GM12878 (cell line): Measurements from ENCODE around the gene RAE1. TPM values are rescaled to one million over a fixed set of nuclear protein-coding genes. Genes with fewer than 3 reads are reported as not detected.

ENCODE experiments used
- ATAC-seq: fragments of 200-7000 bp; cut with Tn5 transposase; 3 replicates; pipeline ENCODE4 v1.9.1; 2020; ENCODE audit warnings: mild to moderate bottlenecking, moderate library complexity
- Bru-seq: library from RNA; stranded (reverse); fragments of 400-500 nt; gene quantifications from one replicate; lab custom pipeline; 2021; lab: Mats Ljungman, UMichigan
- BruChase-seq, 2 experiments: library from RNA; stranded (reverse); fragments of 400-500 nt; gene quantifications; one replicate each; lab custom pipeline; 2021; lab: Mats Ljungman, UMichigan
- BruUV-seq: library from RNA; stranded (reverse); fragments of 400-500 nt; replicated peaks from 2 replicates; lab custom pipeline; 2021; lab: Mats Ljungman, UMichigan
- CTCF ChIA-PET: fragments of 300-600 bp; sonication (Branson Sonifier 250); formaldehyde crosslinking; extraction: SDS; loops from one replicate; lab custom pipeline; 2021; ENCODE audit warnings: inconsistent platforms; lab: Yijun Ruan, JAX
- POLR2A ChIA-PET: fragments of 350-600 bp; formaldehyde crosslinking; extraction: SDS; loops from one replicate; lab custom pipeline; 2021; ENCODE audit warnings: inconsistent platforms; lab: Charles Lee
- RAD21 ChIA-PET: fragments of 300-600 bp; sonication (Branson Sonifier 250); formaldehyde crosslinking; loops from one replicate; lab custom pipeline; 2023; ENCODE audit warnings: antibody characterized with exemption; ENCODE audit not compliant: unreplicated experiment; lab: Charles Lee
- SMC1A ChIA-PET: fragments of 300-600 bp; sonication (Branson Sonifier 250); formaldehyde crosslinking; loops from one replicate; lab custom pipeline; 2023; ENCODE audit not compliant: unreplicated experiment, uncharacterized antibody; lab: Charles Lee
- DNase-seq: peaks from one replicate; pipeline ENCODE4 v3.0.0-alpha.2; 2011; ENCODE audit warnings: low read depth, low spot score
- FAIRE-seq: peaks from 3 replicates; lab custom pipeline; 2011; peaks lifted over from hg19 to GRCh38; lab: Jason Lieb, UNC
- H2AFZ ChIP-seq: 2 replicates; pipeline ENCODE4 v1.6.0; 2011; ENCODE audit warnings: low read depth, low read length, control low read depth; ENCODE audit not compliant: control insufficient read depth
- H3K27ac ChIP-seq: 2 replicates; pipeline ENCODE4 v1.5.1; 2011; ENCODE audit warnings: control low read depth; ENCODE audit not compliant: control insufficient read depth, insufficient read depth
- H3K27me3 ChIP-seq, 2 experiments: replicated peaks in 1 of 2; 2 replicates each; pipeline versions ENCODE4 v1.6.0 to v1.6.1; 2011; ENCODE audit warnings: low read length in 1 of 2; ENCODE audit not compliant: control insufficient read depth in 2 of 2, insufficient read depth in 2 of 2
- H3K36me3 ChIP-seq, 2 experiments: 2 replicates each; pipeline ENCODE4 v1.5.1; 2011; ENCODE audit warnings: low read length in 1 of 2; ENCODE audit not compliant: control insufficient read depth in 2 of 2, insufficient read depth in 2 of 2
- H3K4me1 ChIP-seq: 2 replicates; pipeline ENCODE4 v1.6.1; 2011; ENCODE audit warnings: mild to moderate bottlenecking, low read length, moderate library complexity, mixed read lengths; ENCODE audit not compliant: control insufficient read depth, insufficient read depth
- H3K4me2 ChIP-seq: 2 replicates; pipeline ENCODE4 v1.6.0; 2011; ENCODE audit warnings: control low read depth; ENCODE audit not compliant: control insufficient read depth, insufficient read depth
- H3K4me3 ChIP-seq: fragments of 200-600 bp; sonication (generic); 2 replicates; pipeline ENCODE4 v1.5.1; 2016
- H3K79me2 ChIP-seq: 2 replicates; pipeline ENCODE4 v1.6.0; 2011; ENCODE audit warnings: low read length; ENCODE audit not compliant: control insufficient read depth, insufficient read depth
- H3K9ac ChIP-seq: 2 replicates; pipeline ENCODE4 v1.8.0; 2011; ENCODE audit warnings: low read length, control low read depth, mixed read lengths; ENCODE audit not compliant: control insufficient read depth, insufficient read depth
- H3K9me3 ChIP-seq: replicated peaks from 3 replicates; pipeline ENCODE4 v1.5.1; 2011; ENCODE audit warnings: mild to moderate bottlenecking, low read length; ENCODE audit not compliant: control insufficient read depth, insufficient read depth
- H4K20me1 ChIP-seq: 2 replicates; pipeline ENCODE4 v1.6.0; 2011; ENCODE audit not compliant: control insufficient read depth, insufficient read depth
- BACH1 ChIP-seq: fragments of 450-650 bp; IDR thresholded peaks from 2 replicates; pipeline ENCODE4 v1.6.1; 2017; ENCODE audit warnings: mild to moderate bottlenecking, borderline replicate concordance
- BCL11A ChIP-seq: IDR thresholded peaks from 2 replicates; pipeline ENCODE4 v1.6.1; 2011; ENCODE audit warnings: low read depth, low read length
- CBFB ChIP-seq: IDR thresholded peaks from 2 replicates; pipeline ENCODE4 v1.6.1; 2016; ENCODE audit warnings: antibody characterized with exemption, low read depth
- E2F8 ChIP-seq: fragments of 450-650 bp; IDR thresholded peaks from 2 replicates; pipeline ENCODE4 v1.6.1; 2018; ENCODE audit warnings: mild to moderate bottlenecking, low read depth, moderate library complexity; ENCODE audit not compliant: partially characterized antibody
- EP300 ChIP-seq, 2 experiments: fragments of 150-350 bp in 1 of 2; IDR thresholded peaks; 2 replicates each; pipeline ENCODE4 v1.6.1; 2011 to 2012; ENCODE audit warnings: low read depth in 2 of 2, low read length in 2 of 2, borderline replicate concordance in 1 of 2, improper control_type of control experiment in 1 of 2, inconsistent platforms in 1 of 2; ENCODE audit not compliant: control insufficient read depth in 1 of 2
- HCFC1 ChIP-seq: fragments of 150-350 bp; IDR thresholded peaks from 2 replicates; pipeline ENCODE4 v1.6.1; 2014; ENCODE audit warnings: low read length
- KAT2A ChIP-seq: conservative IDR thresholded peaks from 2 replicates; pipeline ENCODE4 v1.6.1; 2011; ENCODE audit warnings: low read depth, low read length; ENCODE audit not compliant: control insufficient read depth
- PAX8 ChIP-seq: fragments of 450-650 bp; IDR thresholded peaks from 2 replicates; pipeline ENCODE4 v1.6.1; 2017; ENCODE audit warnings: mild to moderate bottlenecking, moderate library complexity
- POU2F2 ChIP-seq: IDR thresholded peaks from 3 replicates; pipeline ENCODE4 v1.6.1; 2011; ENCODE audit warnings: low read depth, mild to moderate bottlenecking, low read length, borderline replicate concordance
- RB1 ChIP-seq: fragments of 450-650 bp; formaldehyde crosslinking; IDR thresholded peaks from 2 replicates; pipeline ENCODE4 v1.6.1; 2017; ENCODE audit warnings: mild to moderate bottlenecking, borderline replicate concordance
- RBBP5 ChIP-seq: fragments of 200-600 bp; sonication (generic); conservative IDR thresholded peaks from 2 replicates; pipeline ENCODE4 v1.6.1; 2016
- SP1 ChIP-seq: IDR thresholded peaks from one replicate; pipeline ENCODE4 v1.6.1; 2011; ENCODE audit warnings: low read depth, low read length
- ZNF24 ChIP-seq: fragments of 450-650 bp; IDR thresholded peaks from 2 replicates; pipeline ENCODE4 v1.6.1; 2017; ENCODE audit warnings: antibody characterized with exemption, mild to moderate bottlenecking
- WGBS: methylation state at CpG from one replicate; pipeline ENCODE4 v1.1.6; 2016; ENCODE audit warnings: low lambda C conversion rate; ENCODE audit not compliant: insufficient replicate concordance, insufficient coverage; ENCODE audit errors: missing lambda C conversion rate; 5-methylcytosine and 5-hydroxymethylcytosine counted together
- in situ Hi-C: fragments of 300-500 bp; cut with MboI; formaldehyde crosslinking; loops from 9 replicates; pipeline ENCODE4 v1.14.3; 2018; ENCODE audit warnings: mixed read lengths
- intact Hi-C: fragments of 100-400 bp; cut with micrococcal nuclease; formaldehyde crosslinking; loops from one replicate; pipeline ENCODE4 v1.14.2; 2022; ENCODE audit not compliant: unreplicated experiment
- long read RNA-seq, 2 experiments: library from polyadenylated mRNA; unstranded; transcript quantifications; one replicate each; pipeline ENCODE4 v2.0.0, GENCODE V29; 2019 to 2020
- polyA minus RNA-seq, 3 experiments: library from RNA; depleted of rRNA, polyadenylated mRNA; stranded (reverse); fragments of >200 nt; gene quantifications; 2 replicates each; pipeline ENCODE4 v1.2.3, GENCODE V29; 2011
- polyA plus RNA-seq, 11 experiments: library from polyadenylated mRNA; depleted of rRNA in 4 of 11; unstranded in 6 of 11; stranded (reverse) in 5 of 11; fragments of >200 nt; fragmentation: Nextera tagmentation in 4 of 11; fragmentation: Illumina TruSeq in 1 of 11; extraction: Ambion mirVana in 4 of 11; extraction: Trizol in 1 of 11; gene quantifications; 1 replicate in 1 of 11; 2 replicates in 10 of 11; pipeline versions ENCODE4 v1.2.1 to v1.2.3, GENCODE V29; 2011 to 2016; ENCODE audit warnings: inconsistent platforms in 2 of 11, missing spikeins in 2 of 11, low read depth in 1 of 11
- total RNA-seq, 4 experiments: library from RNA; depleted of rRNA in 3 of 4; stranded (reverse); fragments of >200 nt in 3 of 4; fragmentation: Illumina TruSeq in 1 of 4; extraction: Trizol in 1 of 4; gene quantifications; 2 replicates each; pipeline versions ENCODE4 v1.2.1 to v1.2.3, GENCODE V29; 2013 to 2021

RAE1 gene
- 53.1 and 64.9 TPM in 2 replicates for total RNA-seq (2013; cell fraction: nucleolus; rRNA removed)
- 38.4 and 39.1 TPM in 2 replicates for total RNA-seq (2014; rRNA removed)
- total RNA-seq (2014; rRNA removed; fragmentation: Illumina TruSeq; extraction: Trizol), result 41.9 and 44.1 TPM in 2 replicates
- 34.2 and 36.1 TPM in 2 replicates for total RNA-seq (2021)
- polyA plus RNA-seq (2011; ENCODE audit: low read depth), result 27.0 TPM
- polyA plus RNA-seq (2011; rRNA removed), result 28.7 and 33.1 TPM in 2 replicates
- 46.0 and 95.5 TPM in 2 replicates for polyA plus RNA-seq (2011; cell fraction: cytosol; rRNA removed)
- 109 and 137 TPM in 2 replicates for polyA plus RNA-seq (2011; cell fraction: nucleus; rRNA removed)
- polyA plus RNA-seq (2012), result 29.3 and 29.4 TPM in 2 replicates
- polyA plus RNA-seq (2014; fragmentation: Illumina TruSeq; extraction: Trizol), result 50.0 and 54.4 TPM in 2 replicates
- polyA plus RNA-seq (2014; fragmentation: Nextera tagmentation; extraction: Ambion mirVana), result 100 to 1,000 TPM in 1 of 2 experiments, 10 to 100 TPM in 1; 93.0 to 107 TPM
- polyA plus RNA-seq (2014; rRNA removed), result 30.7 and 38.9 TPM in 2 replicates
- polyA plus RNA-seq (2016; fragmentation: Nextera tagmentation; extraction: Ambion mirVana), result 10 to 100 TPM; 83.1 to 91.3 TPM
- polyA minus RNA-seq (2011; rRNA and poly(A)+ RNA removed), result 45.1 and 67.6 TPM in 2 replicates
- polyA minus RNA-seq (2011; cell fraction: cytosol; rRNA and poly(A)+ RNA removed), result 11.0 and 17.0 TPM in 2 replicates
- 63.8 and 74.1 TPM in 2 replicates for polyA minus RNA-seq (2011; cell fraction: nucleus; rRNA and poly(A)+ RNA removed)
- Bru-seq, nascent RNA, result percentile 86 among the genes with signal in this experiment
- BruChase-seq, experiment 1, labeled RNA remaining after a 6-hour chase, result percentile 74 among the genes with signal in this experiment
- BruChase-seq, experiment 2, labeled RNA remaining after a 2-hour chase, result percentile 82 among the genes with signal in this experiment
- long read RNA-seq, experiment 1, transcript RAE1-201 (12 exons, 2,362 nt), result minor isoform, 8 of 146 reads
- long read RNA-seq, experiment 1, transcript RAE1-203 (12 exons, 2,639 nt), result major isoform, 125 of 146 reads
- long read RNA-seq, experiment 1, partial matches to known transcripts, result 2 of 146 reads
- long read RNA-seq, experiment 1, other reads (novel, unspliced or antisense), result 9 of 146 reads
- long read RNA-seq, experiment 2, transcript RAE1-201 (12 exons, 2,362 nt), result minor isoform, 26 of 598 reads
- long read RNA-seq, experiment 2, transcript RAE1-203 (12 exons, 2,639 nt), result major isoform, 520 of 598 reads
- long read RNA-seq, experiment 2, transcript RAE1-209 (11 exons, 1,503 nt), result minor isoform, 9 of 598 reads
- long read RNA-seq, experiment 2, partial matches to known transcripts, result 11 of 598 reads
- long read RNA-seq, experiment 2, other reads (novel, unspliced or antisense), result 29 of 598 reads

GRCh38 chr20:57351042-57351783, at the start of gene RAE1:
RAE1 (plus strand) TSS chr20:57351255; CDS start chr20:57354039, 2,784 bp downstream.
- Histone ChIP-seq H3K4me3 (peak within 1 kb of the TSS; percentile 96), H3K4me2 (peak within 1 kb of the TSS; percentile 92), H3K4me1 (peaks cover 4% of the 10 kb centered on the region; the same call in 1 of the 2 replicates), H3K27me3 (no peaks in the 10 kb centered on the region), H3K79me2 (peaks cover 26% of the 10 kb centered on the region), H2AFZ (peak within 1 kb of the TSS; percentile 90), H3K9ac (peak within 1 kb of the TSS; percentile 73), H3K9me3 (no peaks in the 10 kb centered on the region), H3K36me3 (peaks cover 0 to 12% of the 10 kb centered on the region in 2 experiments), H4K20me1 (no peaks in the 10 kb centered on the region), H3K27ac (peak within 1 kb of the TSS; percentile 86)
- in situ Hi-C loops, result no loop called here
- RAD21 ChIA-PET, result no interaction called here
- peak; percentile 61 for FAIRE-seq
- intact Hi-C loops, result no loop called here
- TSS peak; percentile 54 for BruUV-seq
- POLR2A ChIA-PET, result no interaction called here
- CTCF ChIA-PET, result interaction anchor here (0.7 to 0.9 kb wide), 2 partner anchors 145 to 269 kb away, joined by 3 read pairs; partner anchors contain the start of gene ZBP1
- WGBS, result under 1% methylated on average over 63 of the region's 64 CpGs
- ATAC-seq, result peak; percentile 95
- SMC1A ChIA-PET, result no interaction called here
- DNase-seq, result peak; percentile 68
- TF ChIP-seq EP300 (IDR thresholded peaks at IDR 0.05; ENCODE audit: borderline replicate concordance in 1 of 2, control insufficient read depth in 1 of 2, low read depth in 2 of 2, low read length in 2 of 2) (no peak), RB1 (peak; percentile 63; the same call in 1 of the 2 replicates), ZNF24 (no peak), BCL11A (no peak), RBBP5 (no peak), BACH1 (no peak), E2F8 (peak; percentile 71), HCFC1 (peak; percentile 53; the same call in 1 of the 2 replicates), CBFB (peak; percentile 74; the same call in 1 of the 2 replicates), KAT2A (no peak), POU2F2 (no peak), PAX8 (no peak), SP1 (no peak)
